ENCODE results near the gene GFPT2. TPM values are rescaled to one million over a fixed set of nuclear protein-coding genes. Genes with fewer than 3 reads are reported as not detected.

Gene GFPT2
- total and polyA plus RNA-seq, 11 donors: 3.7 to 33.9 (median 8.5) TPM

DNA sequence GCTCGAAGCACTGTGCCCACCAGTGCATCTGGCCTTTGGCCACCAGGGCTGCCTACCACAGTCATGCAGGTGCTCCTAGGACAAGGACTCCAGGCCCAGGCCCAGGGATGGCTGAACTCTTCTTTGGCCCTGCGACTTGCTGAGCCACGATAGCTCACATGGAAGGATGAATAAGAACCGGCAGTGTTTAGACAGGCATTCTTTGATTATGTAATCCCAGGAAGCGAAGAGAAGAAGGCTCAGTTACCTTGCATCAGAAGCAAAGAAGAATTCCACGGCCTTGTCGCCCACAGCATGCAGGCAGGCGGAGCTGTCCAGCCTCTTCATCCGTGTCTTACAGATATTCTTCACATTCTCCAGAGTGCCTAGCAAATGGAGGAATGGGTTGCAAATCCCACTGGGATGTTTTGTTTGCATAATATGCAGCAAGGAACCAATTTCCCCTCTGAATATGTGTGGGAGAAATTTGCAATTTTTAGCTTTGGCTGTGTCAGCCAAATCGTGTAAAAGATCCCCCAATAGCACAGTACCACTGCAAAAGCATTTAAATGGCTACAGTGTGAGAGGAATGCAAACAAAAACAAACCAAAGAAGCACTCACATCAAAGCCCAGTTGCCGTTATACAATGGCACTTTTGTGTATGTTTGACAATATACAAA is 29.1 kb downstream of the GFPT2 start:
- DNase-seq (peak in 1 of 5 donors; percentile 4), ATAC-seq (no peak)
- Histone ChIP-seq H3K4me1 (no peaks in the 10 kb centered on the region), H3K27ac (no peak overlapping the region), H3K9me3 (no peaks in the 10 kb centered on the region), H3K27me3 (no peaks in the 10 kb centered on the region), H3K4me3 (no peak overlapping the region), H3K36me3 (peaks cover 0 to 32% (median 6%) of the 10 kb centered on the region in 9 donors)
- intact Hi-C loops (cut with DNase I): loop anchor here in 2 of 10 donors (10.0 kb wide), 1 partner anchor 199 kb away; no protein-coding TSS in a partner anchor
- 67 to 84% (median 69%) methylated on average over 11 of the region's 11 CpGs for WGBS, 4 donors
- no peak for TF ChIP-seq POLR2A (IDR thresholded peaks at IDR 0.05)
- TF ChIP-seq, protein P1, sequence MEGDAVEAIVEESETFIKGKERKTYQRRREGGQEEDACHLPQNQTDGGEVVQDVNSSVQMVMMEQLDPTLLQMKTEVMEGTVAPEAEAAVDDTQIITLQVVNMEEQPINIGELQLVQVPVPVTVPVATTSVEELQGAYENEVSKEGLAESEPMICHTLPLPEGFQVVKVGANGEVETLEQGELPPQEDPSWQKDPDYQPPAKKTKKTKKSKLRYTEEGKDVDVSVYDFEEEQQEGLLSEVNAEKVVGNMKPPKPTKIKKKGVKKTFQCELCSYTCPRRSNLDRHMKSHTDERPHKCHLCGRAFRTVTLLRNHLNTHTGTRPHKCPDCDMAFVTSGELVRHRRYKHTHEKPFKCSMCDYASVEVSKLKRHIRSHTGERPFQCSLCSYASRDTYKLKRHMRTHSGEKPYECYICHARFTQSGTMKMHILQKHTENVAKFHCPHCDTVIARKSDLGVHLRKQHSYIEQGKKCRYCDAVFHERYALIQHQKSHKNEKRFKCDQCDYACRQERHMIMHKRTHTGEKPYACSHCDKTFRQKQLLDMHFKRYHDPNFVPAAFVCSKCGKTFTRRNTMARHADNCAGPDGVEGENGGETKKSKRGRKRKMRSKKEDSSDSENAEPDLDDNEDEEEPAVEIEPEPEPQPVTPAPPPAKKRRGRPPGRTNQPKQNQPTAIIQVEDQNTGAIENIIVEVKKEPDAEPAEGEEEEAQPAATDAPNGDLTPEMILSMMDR (IDR thresholded peaks at IDR 0.05): no peak

GRCh38 chr5:180323160-180323559 is 30.0 kb downstream of the GFPT2 start:
- intact Hi-C loops (cut with DNase I): loop anchor here in 2 of 10 donors (10.0 kb wide), 1 partner anchor 198 kb away; no protein-coding TSS in a partner anchor

GRCh38 chr5:180318456-180319089 is 34.6 kb downstream of the GFPT2 start:
- TF ChIP-seq, protein P1 (IDR thresholded peaks at IDR 0.05): no peak
- TF ChIP-seq POLR2A (IDR thresholded peaks at IDR 0.05): no peak
- ATAC-seq (no peak), DNase-seq (peak in 1 of 5 donors; percentile 16)
- H3K4me3 ChIP-seq: no peak overlapping the region
- no peak overlapping the region for H3K27ac ChIP-seq
- no peaks in the 10 kb centered on the region for H3K27me3 ChIP-seq
- peaks cover 0 to 5% (median 0%) of the 10 kb centered on the region in 12 donors for H3K4me1 ChIP-seq
- peaks cover 0 to 46% (median 2%) of the 10 kb centered on the region in 9 donors for H3K36me3 ChIP-seq
- intact Hi-C loops (cut with DNase I): no loop called here
- H3K9me3 ChIP-seq: no peaks in the 10 kb centered on the region
- 89 to 92% (median 90%) methylated on average over 16 to 23 of the region's 23 CpGs for WGBS, 4 donors

More at GRCh38 chr5:180323160-180323559, 30.0 kb downstream of the GFPT2 start:
- WGBS, 4 donors: 86 to 92% (median 90%) methylated on average over 14 of the region's 14 CpGs
- Histone ChIP-seq H3K36me3 (peaks cover 0 to 39% (median 6%) of the 10 kb centered on the region in 9 donors), H3K27me3 (no peaks in the 10 kb centered on the region), H3K27ac (no peak overlapping the region), H3K4me1 (no peaks in the 10 kb centered on the region), H3K4me3 (no peak overlapping the region), H3K9me3 (no peaks in the 10 kb centered on the region)
- TF ChIP-seq, protein P1 (IDR thresholded peaks at IDR 0.05): no peak
- no peak for TF ChIP-seq POLR2A (IDR thresholded peaks at IDR 0.05)
- ATAC-seq (no peak), DNase-seq (peak in 1 of 5 donors; percentile 14)

DNA sequence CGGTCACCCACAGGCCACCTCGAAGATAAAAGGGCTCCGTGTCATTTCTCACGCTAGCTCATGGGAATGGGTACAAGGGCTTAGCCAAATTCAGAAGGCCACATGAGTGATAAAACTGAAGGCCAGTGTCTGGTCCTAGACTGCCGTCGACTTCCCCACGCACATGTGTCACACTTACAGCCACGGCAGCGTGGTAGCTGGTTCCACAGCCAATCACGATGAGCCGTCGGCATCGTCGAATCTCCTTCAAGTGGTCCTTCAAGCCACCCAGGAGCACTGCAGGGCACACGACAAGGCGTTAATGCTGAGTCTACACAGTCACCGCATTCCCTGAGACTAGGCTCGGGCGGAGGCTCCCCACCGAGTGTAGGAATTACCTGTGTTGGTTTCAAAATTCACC is 36.5 kb downstream of the GFPT2 start:
- ATAC-seq (no peak), DNase-seq (no peak)
- 93 to 95% (median 94%) methylated on average over 19 to 20 of the region's 20 CpGs for WGBS, 4 donors
- H3K4me3 ChIP-seq: no peak overlapping the region
- peaks cover 0 to 31% (median 2%) of the 10 kb centered on the region in 9 donors for H3K36me3 ChIP-seq
- H3K27me3 ChIP-seq: no peaks in the 10 kb centered on the region
- intact Hi-C loops (cut with DNase I): no loop called here
- H3K27ac ChIP-seq: no peak overlapping the region
- no peaks in the 10 kb centered on the region for H3K9me3 ChIP-seq
- TF ChIP-seq, protein P1 (IDR thresholded peaks at IDR 0.05): no peak
- TF ChIP-seq POLR2A (IDR thresholded peaks at IDR 0.05): no peak
- H3K4me1 ChIP-seq: peaks cover 0 to 5% (median 0%) of the 10 kb centered on the region in 12 donors
